ENCODE measurements around the gene RAVER1.

GRCh38 chr19:10290357-10290875 is 42.9 kb downstream of the RAVER1 start:
- TF ChIP-seq HOXA7 (CRISPR knock-in tag; IDR thresholded peaks at IDR 0.05; ENCODE audit: borderline replicate concordance) (no peak), ZNF692 (tag by site-specific recombination; IDR thresholded peaks at IDR 0.05) (no peak), ZFHX2 (tag by site-specific recombination; conservative IDR thresholded peaks at IDR 0.05) (no peak), CTCF (tag by site-specific recombination; IDR thresholded peaks at IDR 0.05) (no peak), ZNF10 (tag by site-specific recombination; IDR thresholded peaks at IDR 0.05) (no peak), ZNF274 (IDR thresholded peaks at IDR 0.05; ENCODE audit: low read length) (no peak), ZNF274 (tag by site-specific recombination; IDR thresholded peaks at IDR 0.05; ENCODE audit: borderline replicate concordance) (no peak)

All from HEK293 (cell line).